GM21717 (cell line): ENCODE results near the gene TP53.
"Not testable (repeated sequence)": the region's sequence is repeated elsewhere in the genome, so short reads cannot be mapped to it uniquely, and the experiment has no call there.

Experiments used
- ATAC-seq: cut with Tn5 transposase; IDR thresholded peaks from one replicate; pipeline ENCODE4 v1.9.1; 2021; ENCODE audit warnings: mild to moderate bottlenecking, moderate library complexity; ENCODE audit not compliant: unreplicated experiment

Gene TP53

GRCh38 chr17:7677388-7678067 is 9.8 kb downstream of the TP53 start:
- ATAC-seq = no peak

GRCh38 chr17:7676533-7676932 is 10.8 kb downstream of the TP53 start:
- no peak for ATAC-seq

GRCh38 chr17:7674934-7675333 is 12.4 kb downstream of the TP53 start:
- no peak for ATAC-seq

GRCh38 chr17:7673239-7673638 is 14.1 kb downstream of the TP53 start:
- ATAC-seq = no peak

GRCh38 chr17:7668482-7668881 is 18.8 kb downstream of the TP53 start:
- ATAC-seq = no peak

GRCh38 chr17:7667656-7668406 is 19.5 kb downstream of the TP53 start:
- no peak for ATAC-seq

- ATAC-seq = no peak
Measured at GRCh38 chr17:7656958-7657609, 30.2 kb downstream of the TP53 start.

- no peak for ATAC-seq
Measured at GRCh38 chr17:7655541-7655840, 31.8 kb downstream of the TP53 start.

- ATAC-seq = no peak
Measured at GRCh38 chr17:7654832-7655540, 32.3 kb downstream of the TP53 start.

GRCh38 chr17:7652388-7653356 is 34.6 kb downstream of the TP53 start:
- no peak for ATAC-seq

GRCh38 chr17:7651665-7652387 is 35.5 kb downstream of the TP53 start:
- no peak for ATAC-seq

GRCh38 chr17:7651097-7651664 is 36.1 kb downstream of the TP53 start:
- ATAC-seq = no peak

- no peak for ATAC-seq
Measured at GRCh38 chr17:7650509-7651096, 36.7 kb downstream of the TP53 start, which contains the start of gene ATP1B2. Gene ATP1B2, plus strand, starts transcription at chr17:7650926. Its CDS starts 593 bp downstream, at chr17:7651519.

- ATAC-seq = no peak
Measured at GRCh38 chr17:7647018-7647417, 40.3 kb downstream of the TP53 start.

- ATAC-seq = no peak
Measured at GRCh38 chr17:7646457-7646856, 40.8 kb downstream of the TP53 start.

GRCh38 chr17:7644775-7645174 is 42.5 kb downstream of the TP53 start:
- ATAC-seq = no peak

- ATAC-seq = not testable (repeated sequence)
Measured at GRCh38 chr17:7641635-7642034, 45.7 kb downstream of the TP53 start.

GRCh38 chr17:7640783-7641182 is 46.5 kb downstream of the TP53 start:
- ATAC-seq = no peak

GRCh38 chr17:7636163-7636562 is 51.1 kb downstream of the TP53 start:
- no peak for ATAC-seq
